GM18499 (cell line): Measurements from ENCODE around the gene EDEM2.
"Not testable (repeated sequence)": the region's sequence is repeated elsewhere in the genome, so short reads cannot be mapped to it uniquely, and the experiment has no call there.

Experiments
- ATAC-seq: cut with Tn5 transposase; IDR thresholded peaks from one replicate; pipeline ENCODE4 v1.9.1; 2021; ENCODE audit warnings: moderate number of reproducible peaks; ENCODE audit not compliant: insufficient read depth, unreplicated experiment

EDEM2 gene

GRCh38 chr20:35171753-35172433, 24.8 kb upstream of the EDEM2 start, which contains the start of gene PROCR:
PROCR (plus strand) TSS chr20:35172072; CDS start chr20:35172155, 83 bp downstream.
- ATAC-seq, result no peak

GRCh38 chr20:35171438-35171752, 24.3 kb upstream of the EDEM2 start:
- ATAC-seq, result no peak

GRCh38 chr20:35168701-35169409, 21.7 kb upstream of the EDEM2 start:
- ATAC-seq, result not testable (repeated sequence)

- no peak for ATAC-seq
Measured at GRCh38 chr20:35167787-35168186, 20.7 kb upstream of the EDEM2 start.

- ATAC-seq, result no peak
Measured at GRCh38 chr20:35166242-35166830, 19.2 kb upstream of the EDEM2 start.

- no peak for ATAC-seq
Measured at GRCh38 chr20:35165221-35166185, 18.4 kb upstream of the EDEM2 start.

- not testable (repeated sequence) for ATAC-seq
Measured at GRCh38 chr20:35164531-35164930, 17.4 kb upstream of the EDEM2 start.

- ATAC-seq, result not testable (repeated sequence)
Measured at GRCh38 chr20:35160341-35160740, 13.2 kb upstream of the EDEM2 start.

GRCh38 chr20:35156978-35157377, 9.8 kb upstream of the EDEM2 start:
- ATAC-seq, result no peak

- no peak for ATAC-seq
Measured at GRCh38 chr20:35155936-35156335, 8.8 kb upstream of the EDEM2 start.

GRCh38 chr20:35151736-35152135, 4.6 kb upstream of the EDEM2 start:
- no peak for ATAC-seq

- ATAC-seq, result no peak
Measured at GRCh38 chr20:35150846-35151579, 3.9 kb upstream of the EDEM2 start.

- ATAC-seq, result not testable (repeated sequence)
Measured at GRCh38 chr20:35147575-35148071, 487 bp upstream of the EDEM2 start.

GRCh38 chr20:35146299-35146919, 727 bp downstream of the EDEM2 start:
- ATAC-seq, result no peak

- no peak for ATAC-seq
Measured at GRCh38 chr20:35145141-35145564, 2.0 kb downstream of the EDEM2 start.

GRCh38 chr20:35144694-35145093, 2.4 kb downstream of the EDEM2 start:
- ATAC-seq, result no peak

GRCh38 chr20:35135867-35136586, 11.1 kb downstream of the EDEM2 start:
- no peak for ATAC-seq

- ATAC-seq, result no peak
Measured at GRCh38 chr20:35134880-35135279, 12.3 kb downstream of the EDEM2 start.
